Neural cell (in vitro differentiated cells): ENCODE measurements around the gene ADD2. TPM values are rescaled to one million over a fixed set of nuclear protein-coding genes. Genes with fewer than 3 reads are reported as not detected.
A peak's percentile ranks its signal among the peaks of the same experiment; 100 is the strongest.

Experiments
- H2AFZ ChIP-seq: fragments of 200-600, 300-800 bp; sonication (generic), shearing (Covaris generic); 2 replicates; pipeline ENCODE4 v1.6.0; 2014; ENCODE audit warnings: low read depth, mild to moderate bottlenecking, antibody characterized with exemption, low read length, moderate library complexity
- H3F3A ChIP-seq: fragments of 200-600 bp; shearing (Covaris generic); 2 replicates; pipeline ENCODE4 v1.6.1; 2016; ENCODE audit warnings: mild to moderate bottlenecking, moderate library complexity, mixed read lengths, antibody characterized with exemption, low read length; ENCODE audit not compliant: insufficient read depth, poor library complexity, severe bottlenecking
- H3K27ac ChIP-seq: fragments of 200-600, 300-800 bp; sonication (generic), shearing (Covaris generic); 2 replicates; pipeline ENCODE4 v1.5.1; 2014; ENCODE audit warnings: mild to moderate bottlenecking, low read length, moderate library complexity
- H3K27me3 ChIP-seq: fragments of 300-800, 200-600 bp; sonication (generic), shearing (Covaris generic); 2 replicates; pipeline ENCODE4 v1.6.0; 2014; ENCODE audit warnings: mild to moderate bottlenecking, low read depth, low read length, moderate library complexity; ENCODE audit not compliant: insufficient read depth
- H3K36me3 ChIP-seq: fragments of 300-800, 200-600 bp; sonication (generic), shearing (Covaris generic); 2 replicates; pipeline ENCODE4 v1.5.1; 2014; ENCODE audit warnings: mild to moderate bottlenecking, antibody characterized with exemption, low read length, moderate library complexity; ENCODE audit not compliant: insufficient read depth
- H3K4me2 ChIP-seq: fragments of 300-800, 200-600 bp; sonication (generic), shearing (Covaris generic); 2 replicates; pipeline ENCODE4 v1.6.0; 2014; ENCODE audit warnings: mild to moderate bottlenecking, low read length
- H3K4me3 ChIP-seq: fragments of 300-800, 200-600 bp; sonication (generic), shearing (Covaris generic); 2 replicates; pipeline ENCODE4 v1.5.1; 2014; ENCODE audit warnings: mild to moderate bottlenecking, low read length, moderate library complexity
- H3K79me2 ChIP-seq: fragments of 200-600 bp; shearing (Covaris generic); replicated peaks from 2 replicates; pipeline ENCODE4 v1.6.0; 2014; ENCODE audit warnings: mild to moderate bottlenecking, low read length, moderate library complexity; ENCODE audit not compliant: insufficient read depth
- H3K9ac ChIP-seq: fragments of 300-800, 200-600 bp; sonication (generic), shearing (Covaris generic); 2 replicates; pipeline ENCODE4 v1.6.1; 2016; ENCODE audit warnings: mild to moderate bottlenecking, low read length, mixed read lengths
- H3K9me2 ChIP-seq: fragments of 200-600 bp; shearing (Covaris generic); 2 replicates; pipeline ENCODE4 v1.6.1; 2016; ENCODE audit warnings: mild to moderate bottlenecking, low read length, mixed read lengths; ENCODE audit not compliant: insufficient read depth
- H3K9me3 ChIP-seq: fragments of 200-600, 300-800 bp; sonication (generic), shearing (Covaris generic); 2 replicates; pipeline ENCODE4 v1.6.1; 2016; ENCODE audit warnings: mild to moderate bottlenecking, mixed run types, low read length, moderate library complexity, mixed read lengths
- H4K20me1 ChIP-seq: fragments of 200-600 bp; shearing (Covaris generic); 2 replicates; pipeline ENCODE4 v1.6.1; 2016; ENCODE audit warnings: mild to moderate bottlenecking, mixed run types; ENCODE audit not compliant: insufficient read depth
- EP300 ChIP-seq: fragments of 450-650 bp; conservative IDR thresholded peaks from 2 replicates; pipeline ENCODE4 v1.6.1; 2014; ENCODE audit warnings: antibody characterized with exemption, mild to moderate bottlenecking, moderate library complexity; ENCODE audit not compliant: poor library complexity, severe bottlenecking
- EZH2 ChIP-seq: fragments of 200-600, 300-800 bp; shearing (Covaris generic), sonication (generic); IDR thresholded peaks from 2 replicates; pipeline ENCODE4 v1.6.1; 2014; ENCODE audit warnings: antibody characterized with exemption, low read length, borderline replicate concordance, mild to moderate bottlenecking; ENCODE audit not compliant: insufficient read depth, poor library complexity, severe bottlenecking
- MXI1 ChIP-seq: fragments of 450-650 bp; conservative IDR thresholded peaks from 2 replicates; pipeline ENCODE4 v1.6.1; 2014; ENCODE audit warnings: antibody characterized with exemption, mild to moderate bottlenecking; ENCODE audit not compliant: poor library complexity, severe bottlenecking
- POLR2AphosphoS5 ChIP-seq: IDR thresholded peaks from 2 replicates; pipeline ENCODE4 v1.6.1; 2012
- RAD21 ChIP-seq: fragments of 450-650 bp; conservative IDR thresholded peaks from 2 replicates; pipeline ENCODE4 v1.6.1; 2014; ENCODE audit warnings: antibody characterized with exemption, mild to moderate bottlenecking, moderate library complexity
- SMC3 ChIP-seq: fragments of 450-650 bp; conservative IDR thresholded peaks from 2 replicates; pipeline ENCODE4 v1.6.1; 2014; ENCODE audit warnings: antibody characterized with exemption, mild to moderate bottlenecking, moderate library complexity; ENCODE audit not compliant: poor library complexity
- TAF1 ChIP-seq: IDR thresholded peaks from 2 replicates; pipeline ENCODE4 v1.6.1; 2012; ENCODE audit warnings: low read depth
- polyA plus RNA-seq: library from polyadenylated mRNA; depleted of rRNA; stranded (reverse); fragments of >200 nt; gene quantifications from 2 replicates; pipeline ENCODE4 v1.2.3, GENCODE V29; 2014
- TF ChIP-seq, protein P1 (sequence below): fragments of 450-650 bp; IDR thresholded peaks from 2 replicates; pipeline ENCODE4 v1.5.1; 2014; ENCODE audit warnings: antibody characterized with exemption, mild to moderate bottlenecking, moderate library complexity; ENCODE audit not compliant: poor library complexity, severe bottlenecking
- TF ChIP-seq, protein P2 (sequence below): IDR thresholded peaks from 2 replicates; pipeline ENCODE4 v1.6.1; 2012; ENCODE audit warnings: borderline replicate concordance

The ADD2 gene
- polyA plus RNA-seq, 1 donor from 2014 or later = 52.5 TPM

- H4K20me1 ChIP-seq = no peaks in the 10 kb centered on the region
- H3K27ac ChIP-seq = peak overlapping the region; percentile 26
- H3K36me3 ChIP-seq = no peaks in the 10 kb centered on the region
- H3K79me2 ChIP-seq = no peaks in the 10 kb centered on the region
- H3F3A ChIP-seq = no peaks in the 10 kb centered on the region
- H2AFZ ChIP-seq = peak overlapping the region; percentile 25
- no peak overlapping the region for H3K4me2 ChIP-seq
- H3K4me3 ChIP-seq = no peak overlapping the region
- no peak overlapping the region for H3K9ac ChIP-seq
- no peaks in the 10 kb centered on the region for H3K9me3 ChIP-seq
- H3K9me2 ChIP-seq = no peaks in the 10 kb centered on the region
- peak; percentile 90 for TF ChIP-seq RAD21
- TF ChIP-seq, protein P1, sequence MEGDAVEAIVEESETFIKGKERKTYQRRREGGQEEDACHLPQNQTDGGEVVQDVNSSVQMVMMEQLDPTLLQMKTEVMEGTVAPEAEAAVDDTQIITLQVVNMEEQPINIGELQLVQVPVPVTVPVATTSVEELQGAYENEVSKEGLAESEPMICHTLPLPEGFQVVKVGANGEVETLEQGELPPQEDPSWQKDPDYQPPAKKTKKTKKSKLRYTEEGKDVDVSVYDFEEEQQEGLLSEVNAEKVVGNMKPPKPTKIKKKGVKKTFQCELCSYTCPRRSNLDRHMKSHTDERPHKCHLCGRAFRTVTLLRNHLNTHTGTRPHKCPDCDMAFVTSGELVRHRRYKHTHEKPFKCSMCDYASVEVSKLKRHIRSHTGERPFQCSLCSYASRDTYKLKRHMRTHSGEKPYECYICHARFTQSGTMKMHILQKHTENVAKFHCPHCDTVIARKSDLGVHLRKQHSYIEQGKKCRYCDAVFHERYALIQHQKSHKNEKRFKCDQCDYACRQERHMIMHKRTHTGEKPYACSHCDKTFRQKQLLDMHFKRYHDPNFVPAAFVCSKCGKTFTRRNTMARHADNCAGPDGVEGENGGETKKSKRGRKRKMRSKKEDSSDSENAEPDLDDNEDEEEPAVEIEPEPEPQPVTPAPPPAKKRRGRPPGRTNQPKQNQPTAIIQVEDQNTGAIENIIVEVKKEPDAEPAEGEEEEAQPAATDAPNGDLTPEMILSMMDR = peak; percentile 95
- peak; percentile 94 for TF ChIP-seq SMC3
- no peak for TF ChIP-seq MXI1
- TF ChIP-seq POLR2AphosphoS5 = peak; percentile 66
- peak; percentile 17 for TF ChIP-seq EP300
- no peak for TF ChIP-seq EZH2
- H3K27me3 ChIP-seq = no peaks in the 10 kb centered on the region
Observed at GRCh38 chr2:70647873-70648481, 120.0 kb downstream of the ADD2 start.

- Histone ChIP-seq H3K4me2 (no peak overlapping the region), H3K4me3 (no peak overlapping the region), H3K9me2 (no peaks in the 10 kb centered on the region), H3K79me2 (no peaks in the 10 kb centered on the region), H3F3A (no peaks in the 10 kb centered on the region), H3K9me3 (no peaks in the 10 kb centered on the region), H3K9ac (no peak overlapping the region), H3K36me3 (no peaks in the 10 kb centered on the region), H3K27ac (no peak overlapping the region), H3K27me3 (no peaks in the 10 kb centered on the region), H4K20me1 (no peaks in the 10 kb centered on the region), H2AFZ (no peak overlapping the region)
- TF ChIP-seq RAD21 (no peak), EZH2 (no peak), TAF1 (no peak), EP300 (no peak), MXI1 (no peak), POLR2AphosphoS5 (no peak), SMC3 (no peak)
- TF ChIP-seq, protein P1 = no peak
- TF ChIP-seq, protein P2, sequence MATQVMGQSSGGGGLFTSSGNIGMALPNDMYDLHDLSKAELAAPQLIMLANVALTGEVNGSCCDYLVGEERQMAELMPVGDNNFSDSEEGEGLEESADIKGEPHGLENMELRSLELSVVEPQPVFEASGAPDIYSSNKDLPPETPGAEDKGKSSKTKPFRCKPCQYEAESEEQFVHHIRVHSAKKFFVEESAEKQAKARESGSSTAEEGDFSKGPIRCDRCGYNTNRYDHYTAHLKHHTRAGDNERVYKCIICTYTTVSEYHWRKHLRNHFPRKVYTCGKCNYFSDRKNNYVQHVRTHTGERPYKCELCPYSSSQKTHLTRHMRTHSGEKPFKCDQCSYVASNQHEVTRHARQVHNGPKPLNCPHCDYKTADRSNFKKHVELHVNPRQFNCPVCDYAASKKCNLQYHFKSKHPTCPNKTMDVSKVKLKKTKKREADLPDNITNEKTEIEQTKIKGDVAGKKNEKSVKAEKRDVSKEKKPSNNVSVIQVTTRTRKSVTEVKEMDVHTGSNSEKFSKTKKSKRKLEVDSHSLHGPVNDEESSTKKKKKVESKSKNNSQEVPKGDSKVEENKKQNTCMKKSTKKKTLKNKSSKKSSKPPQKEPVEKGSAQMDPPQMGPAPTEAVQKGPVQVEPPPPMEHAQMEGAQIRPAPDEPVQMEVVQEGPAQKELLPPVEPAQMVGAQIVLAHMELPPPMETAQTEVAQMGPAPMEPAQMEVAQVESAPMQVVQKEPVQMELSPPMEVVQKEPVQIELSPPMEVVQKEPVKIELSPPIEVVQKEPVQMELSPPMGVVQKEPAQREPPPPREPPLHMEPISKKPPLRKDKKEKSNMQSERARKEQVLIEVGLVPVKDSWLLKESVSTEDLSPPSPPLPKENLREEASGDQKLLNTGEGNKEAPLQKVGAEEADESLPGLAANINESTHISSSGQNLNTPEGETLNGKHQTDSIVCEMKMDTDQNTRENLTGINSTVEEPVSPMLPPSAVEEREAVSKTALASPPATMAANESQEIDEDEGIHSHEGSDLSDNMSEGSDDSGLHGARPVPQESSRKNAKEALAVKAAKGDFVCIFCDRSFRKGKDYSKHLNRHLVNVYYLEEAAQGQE = no peak
Observed at GRCh38 chr2:70646420-70646818, 121.6 kb downstream of the ADD2 start.
